Ishikawa (cell line): ENCODE data around the gene CREG2.

ENCODE experiments used
- CEBPB ChIP-seq: IDR thresholded peaks from 2 replicates; pipeline ENCODE4 v1.6.1; 2012
- CREB1 ChIP-seq: IDR thresholded peaks from 2 replicates; pipeline ENCODE4 v1.6.1; 2012; ENCODE audit warnings: low read depth
- EGR1 ChIP-seq: IDR thresholded peaks from 2 replicates; pipeline ENCODE4 v1.6.1; 2012
- EP300 ChIP-seq: IDR thresholded peaks from 2 replicates; pipeline ENCODE4 v1.6.1; 2012; ENCODE audit warnings: borderline replicate concordance
- FOXM1 ChIP-seq: IDR thresholded peaks from 2 replicates; pipeline ENCODE4 v1.6.1; 2012; ENCODE audit warnings: low read depth, borderline replicate concordance
- NFIC ChIP-seq: IDR thresholded peaks from 2 replicates; pipeline ENCODE4 v1.6.1; 2012
- RAD21 ChIP-seq: IDR thresholded peaks from 2 replicates; pipeline ENCODE4 v1.6.1; 2012; ENCODE audit warnings: low read depth
- TAF1 ChIP-seq: IDR thresholded peaks from 2 replicates; pipeline ENCODE4 v1.6.1; 2012; ENCODE audit warnings: low read depth, mild to moderate bottlenecking
- TCF12 ChIP-seq: IDR thresholded peaks from 2 replicates; pipeline ENCODE4 v1.6.1; 2012; ENCODE audit warnings: low read depth
- TEAD4 ChIP-seq: IDR thresholded peaks from 2 replicates; pipeline ENCODE4 v1.6.1; 2012
- YY1 ChIP-seq: IDR thresholded peaks from 2 replicates; pipeline ENCODE4 v1.6.1; 2012; ENCODE audit warnings: low read depth
- ZBTB7A ChIP-seq: IDR thresholded peaks from 2 replicates; pipeline ENCODE4 v1.6.1; 2012; ENCODE audit warnings: low read depth
- TF ChIP-seq, protein P1 (sequence below): IDR thresholded peaks from 2 replicates; pipeline ENCODE4 v1.6.1; 2012
- TF ChIP-seq, protein P2 (sequence below): IDR thresholded peaks from 2 replicates; pipeline ENCODE4 v1.6.1; 2012
- TF ChIP-seq, protein P3 (sequence below): IDR thresholded peaks from 2 replicates; pipeline ENCODE4 v1.6.1; 2012; ENCODE audit warnings: low read depth, mild to moderate bottlenecking

Gene CREG2, protein sequence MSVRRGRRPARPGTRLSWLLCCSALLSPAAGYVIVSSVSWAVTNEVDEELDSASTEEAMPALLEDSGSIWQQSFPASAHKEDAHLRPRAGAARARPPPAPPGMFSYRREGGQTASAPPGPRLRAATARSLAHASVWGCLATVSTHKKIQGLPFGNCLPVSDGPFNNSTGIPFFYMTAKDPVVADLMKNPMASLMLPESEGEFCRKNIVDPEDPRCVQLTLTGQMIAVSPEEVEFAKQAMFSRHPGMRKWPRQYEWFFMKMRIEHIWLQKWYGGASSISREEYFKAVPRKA

DNA sequence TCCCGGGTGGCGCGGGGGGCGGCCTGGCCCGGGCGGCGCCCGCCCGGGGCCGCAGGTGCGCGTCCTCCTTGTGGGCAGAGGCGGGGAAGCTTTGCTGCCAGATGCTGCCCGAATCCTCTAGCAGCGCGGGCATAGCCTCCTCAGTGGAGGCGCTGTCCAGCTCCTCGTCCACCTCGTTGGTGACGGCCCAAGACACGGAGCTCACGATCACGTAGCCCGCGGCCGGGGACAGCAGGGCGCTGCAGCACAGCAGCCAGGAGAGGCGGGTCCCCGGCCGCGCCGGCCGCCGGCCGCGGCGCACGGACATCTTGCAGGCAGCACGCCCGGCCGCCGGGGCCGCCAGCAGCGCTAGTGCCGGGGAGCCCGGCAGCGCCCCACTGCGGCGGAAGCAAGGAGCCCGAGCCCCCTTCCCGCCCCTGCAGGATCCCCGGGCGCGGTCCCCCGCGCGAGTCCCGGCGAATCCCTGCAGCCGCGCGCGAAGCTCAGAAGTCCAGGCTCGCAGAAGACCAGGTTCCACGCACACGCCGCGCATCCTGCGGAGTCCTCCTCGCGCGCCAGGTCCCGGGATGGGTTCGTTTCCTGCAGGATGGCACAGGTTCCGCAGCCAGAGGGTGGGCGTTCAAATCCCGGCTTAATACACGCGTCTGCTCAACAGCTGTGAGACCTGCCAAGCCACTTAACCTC lies at the start of gene CREG2:
Gene CREG2, minus strand, starts transcription at position 353 of the 684 bp plus-strand sequence. Its CDS starts 46 bp downstream, at position 307.
- TF ChIP-seq TCF12 (no peak; the same call in 1 of the 2 replicates), CEBPB (no peak), EGR1 (no peak), YY1 (peak; percentile 35; the same call in 1 of the 2 replicates), ZBTB7A (0 out of 2 replicates have a peak, but pooled peaks have one; percentile 24), EP300 (no peak), RAD21 (no peak), NFIC (no peak)
- TF ChIP-seq, protein P1, sequence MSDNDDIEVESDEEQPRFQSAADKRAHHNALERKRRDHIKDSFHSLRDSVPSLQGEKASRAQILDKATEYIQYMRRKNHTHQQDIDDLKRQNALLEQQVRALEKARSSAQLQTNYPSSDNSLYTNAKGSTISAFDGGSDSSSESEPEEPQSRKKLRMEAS: peak; percentile 20; the same call in 1 of the 2 replicates
- TF ChIP-seq, protein P2, sequence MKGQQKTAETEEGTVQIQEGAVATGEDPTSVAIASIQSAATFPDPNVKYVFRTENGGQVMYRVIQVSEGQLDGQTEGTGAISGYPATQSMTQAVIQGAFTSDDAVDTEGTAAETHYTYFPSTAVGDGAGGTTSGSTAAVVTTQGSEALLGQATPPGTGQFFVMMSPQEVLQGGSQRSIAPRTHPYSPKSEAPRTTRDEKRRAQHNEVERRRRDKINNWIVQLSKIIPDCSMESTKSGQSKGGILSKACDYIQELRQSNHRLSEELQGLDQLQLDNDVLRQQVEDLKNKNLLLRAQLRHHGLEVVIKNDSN: no peak
- TF ChIP-seq, protein P3, sequence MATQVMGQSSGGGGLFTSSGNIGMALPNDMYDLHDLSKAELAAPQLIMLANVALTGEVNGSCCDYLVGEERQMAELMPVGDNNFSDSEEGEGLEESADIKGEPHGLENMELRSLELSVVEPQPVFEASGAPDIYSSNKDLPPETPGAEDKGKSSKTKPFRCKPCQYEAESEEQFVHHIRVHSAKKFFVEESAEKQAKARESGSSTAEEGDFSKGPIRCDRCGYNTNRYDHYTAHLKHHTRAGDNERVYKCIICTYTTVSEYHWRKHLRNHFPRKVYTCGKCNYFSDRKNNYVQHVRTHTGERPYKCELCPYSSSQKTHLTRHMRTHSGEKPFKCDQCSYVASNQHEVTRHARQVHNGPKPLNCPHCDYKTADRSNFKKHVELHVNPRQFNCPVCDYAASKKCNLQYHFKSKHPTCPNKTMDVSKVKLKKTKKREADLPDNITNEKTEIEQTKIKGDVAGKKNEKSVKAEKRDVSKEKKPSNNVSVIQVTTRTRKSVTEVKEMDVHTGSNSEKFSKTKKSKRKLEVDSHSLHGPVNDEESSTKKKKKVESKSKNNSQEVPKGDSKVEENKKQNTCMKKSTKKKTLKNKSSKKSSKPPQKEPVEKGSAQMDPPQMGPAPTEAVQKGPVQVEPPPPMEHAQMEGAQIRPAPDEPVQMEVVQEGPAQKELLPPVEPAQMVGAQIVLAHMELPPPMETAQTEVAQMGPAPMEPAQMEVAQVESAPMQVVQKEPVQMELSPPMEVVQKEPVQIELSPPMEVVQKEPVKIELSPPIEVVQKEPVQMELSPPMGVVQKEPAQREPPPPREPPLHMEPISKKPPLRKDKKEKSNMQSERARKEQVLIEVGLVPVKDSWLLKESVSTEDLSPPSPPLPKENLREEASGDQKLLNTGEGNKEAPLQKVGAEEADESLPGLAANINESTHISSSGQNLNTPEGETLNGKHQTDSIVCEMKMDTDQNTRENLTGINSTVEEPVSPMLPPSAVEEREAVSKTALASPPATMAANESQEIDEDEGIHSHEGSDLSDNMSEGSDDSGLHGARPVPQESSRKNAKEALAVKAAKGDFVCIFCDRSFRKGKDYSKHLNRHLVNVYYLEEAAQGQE: peak; percentile 77

DNA sequence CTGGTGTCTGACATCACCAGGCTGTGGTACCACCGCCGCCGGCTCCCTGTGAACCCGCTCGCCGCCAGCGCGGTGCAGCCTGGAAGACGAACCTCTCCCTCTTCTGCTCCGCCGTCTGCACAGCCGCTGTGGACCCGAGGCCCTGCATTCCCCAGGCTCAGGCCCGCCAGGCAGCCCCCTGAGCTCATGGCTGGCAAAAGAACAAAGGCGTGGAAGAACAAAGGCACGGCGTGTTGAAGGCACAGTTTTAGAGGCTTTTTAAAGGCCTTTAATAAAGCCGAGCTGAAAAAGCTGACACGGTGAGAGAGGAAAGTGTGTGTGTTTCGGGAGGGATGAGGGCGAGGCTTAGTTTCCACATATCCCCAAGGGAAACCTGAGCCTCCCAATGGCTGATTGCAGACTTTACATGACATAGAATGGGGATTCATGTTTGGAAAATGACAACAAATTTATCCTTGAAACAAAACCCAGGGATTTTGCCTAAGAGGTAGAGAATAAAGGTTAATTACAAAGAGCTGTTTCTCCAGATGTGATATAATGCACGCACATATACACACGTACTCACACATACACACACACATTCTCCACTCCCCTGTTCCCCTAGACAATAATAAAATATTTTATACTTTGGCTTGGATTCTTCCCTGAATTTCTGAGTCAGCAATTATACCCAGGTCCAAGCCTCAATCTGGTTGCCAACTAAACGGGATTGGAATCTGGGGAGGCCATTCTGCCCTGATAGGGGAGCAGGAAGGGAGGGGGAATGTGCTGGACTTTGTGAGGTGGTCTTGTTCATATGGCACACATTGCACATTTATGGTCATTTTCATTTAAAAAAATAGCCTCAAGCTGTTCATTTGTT lies 47.9 kb upstream of the CREG2 start:
- TF ChIP-seq TAF1: no peak
- TF ChIP-seq TCF12: no peak
- TF ChIP-seq NFIC: no peak
- TF ChIP-seq, protein P1: no peak

DNA sequence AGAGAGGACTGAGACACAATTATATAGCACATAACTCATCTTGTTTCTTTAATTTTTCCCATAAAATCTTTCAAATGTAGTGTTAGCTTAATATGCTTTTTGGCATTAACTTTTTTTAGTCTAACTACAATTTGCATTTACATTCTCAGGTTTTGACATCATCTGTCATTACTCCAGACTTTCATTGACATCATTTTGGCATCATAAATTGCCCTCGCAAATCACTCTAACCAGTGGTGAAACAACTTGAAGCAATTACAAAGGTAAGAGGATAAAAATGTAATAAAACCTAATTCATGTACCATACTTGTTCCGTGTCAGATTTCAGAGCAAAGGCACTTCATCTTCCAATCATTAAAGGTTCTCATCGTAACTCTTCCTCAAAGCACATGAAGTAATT lies 46.2 kb upstream of the CREG2 start:
- TF ChIP-seq RAD21 (no peak), YY1 (no peak), EGR1 (no peak)
- TF ChIP-seq, protein P1: no peak
- TF ChIP-seq, protein P2: no peak

DNA sequence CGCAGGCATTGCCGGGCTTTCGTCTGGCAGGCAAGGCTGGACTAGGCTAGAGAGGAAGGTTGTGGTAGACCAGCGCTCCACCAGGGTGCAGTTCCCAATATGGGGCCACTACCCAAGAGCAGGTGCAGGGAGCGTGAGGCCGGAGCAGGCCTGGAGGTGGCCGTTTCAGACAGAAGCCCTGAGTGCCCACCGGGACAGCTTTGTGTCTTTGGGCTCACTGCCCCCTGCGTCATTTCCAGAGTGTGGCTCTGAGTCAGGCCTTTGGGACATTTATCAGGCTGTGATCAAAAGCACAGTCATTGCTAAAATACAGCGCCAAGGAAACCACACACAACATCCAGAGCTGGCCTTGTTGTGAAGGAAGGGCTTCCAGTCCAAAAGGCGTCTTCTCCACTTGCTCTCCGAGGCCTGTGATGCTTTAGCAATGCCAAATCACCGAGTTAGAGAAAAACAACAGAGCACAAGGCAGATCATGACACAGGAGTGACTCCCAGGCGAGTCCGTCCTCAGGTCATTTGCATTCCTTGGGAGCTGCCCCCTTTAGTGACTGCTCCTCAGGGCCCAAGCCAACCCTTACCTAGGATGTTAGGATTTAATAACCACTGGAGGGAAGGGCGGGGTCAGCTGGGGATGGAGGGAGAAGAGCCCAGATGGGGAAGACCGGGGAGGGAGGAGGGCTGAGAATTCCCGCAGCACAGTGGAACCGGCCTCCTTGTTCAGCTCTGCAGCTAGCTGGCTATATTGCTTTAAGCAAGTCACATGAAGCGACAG lies 45.3 kb upstream of the CREG2 start:
- TF ChIP-seq TEAD4: no peak
- no peak for TF ChIP-seq ZBTB7A
- TF ChIP-seq, protein P2: no peak
- no peak for TF ChIP-seq RAD21
- TF ChIP-seq FOXM1: no peak
- TF ChIP-seq YY1: no peak
- TF ChIP-seq, protein P3: no peak
- no peak for TF ChIP-seq CREB1
- no peak for TF ChIP-seq EGR1
- TF ChIP-seq NFIC: no peak
- TF ChIP-seq EP300: no peak
- TF ChIP-seq CEBPB: no peak
- TF ChIP-seq, protein P1: no peak
